Lower leg skin (tissue), 3 donors: ENCODE measurements around the gene STK17B.

Experiments
- POLR2A ChIP-seq, 2 donors: fragments of 450-650 bp; IDR thresholded peaks; one replicate each; pipeline ENCODE4 v1.6.1; 2016 to 2017; ENCODE audit warnings: antibody characterized with exemption in 2 of 2, mild to moderate bottlenecking in 1 of 2, moderate library complexity in 1 of 2
- TF ChIP-seq, protein P1 (sequence below), 3 donors: fragments of 450-650 bp; IDR thresholded peaks; one replicate each; pipeline ENCODE4 v1.5.1; 2016; ENCODE audit warnings: antibody characterized with exemption in 3 of 3, mild to moderate bottlenecking in 3 of 3, moderate library complexity in 2 of 3

- TF ChIP-seq, protein P1, sequence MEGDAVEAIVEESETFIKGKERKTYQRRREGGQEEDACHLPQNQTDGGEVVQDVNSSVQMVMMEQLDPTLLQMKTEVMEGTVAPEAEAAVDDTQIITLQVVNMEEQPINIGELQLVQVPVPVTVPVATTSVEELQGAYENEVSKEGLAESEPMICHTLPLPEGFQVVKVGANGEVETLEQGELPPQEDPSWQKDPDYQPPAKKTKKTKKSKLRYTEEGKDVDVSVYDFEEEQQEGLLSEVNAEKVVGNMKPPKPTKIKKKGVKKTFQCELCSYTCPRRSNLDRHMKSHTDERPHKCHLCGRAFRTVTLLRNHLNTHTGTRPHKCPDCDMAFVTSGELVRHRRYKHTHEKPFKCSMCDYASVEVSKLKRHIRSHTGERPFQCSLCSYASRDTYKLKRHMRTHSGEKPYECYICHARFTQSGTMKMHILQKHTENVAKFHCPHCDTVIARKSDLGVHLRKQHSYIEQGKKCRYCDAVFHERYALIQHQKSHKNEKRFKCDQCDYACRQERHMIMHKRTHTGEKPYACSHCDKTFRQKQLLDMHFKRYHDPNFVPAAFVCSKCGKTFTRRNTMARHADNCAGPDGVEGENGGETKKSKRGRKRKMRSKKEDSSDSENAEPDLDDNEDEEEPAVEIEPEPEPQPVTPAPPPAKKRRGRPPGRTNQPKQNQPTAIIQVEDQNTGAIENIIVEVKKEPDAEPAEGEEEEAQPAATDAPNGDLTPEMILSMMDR (IDR thresholded peaks at IDR 0.05): no peak
- no peak for TF ChIP-seq POLR2A (IDR thresholded peaks at IDR 0.05)
These were observed 28.6 kb downstream of the STK17B start for GRCh38 chr2:196142825-196143224.
